Heart left ventricle (tissue), 13 donors: ENCODE data around the gene PARM1.

Experiments
- CTCF ChIP-seq, 12 donors: fragments of 200-600 bp; sonication (generic) in 4 of 12; IDR thresholded peaks; one replicate each; pipeline versions ENCODE4 v1.5.0 to v1.8.0; 2018 to 2022; ENCODE audit warnings: antibody characterized with exemption in 12 of 12, mild to moderate bottlenecking in 5 of 12
- POLR2A ChIP-seq, 2 donors: fragments of 450-650 bp; IDR thresholded peaks; one replicate each; pipeline ENCODE4 v1.6.1; 2017; ENCODE audit warnings: antibody characterized with exemption in 2 of 2, mild to moderate bottlenecking in 2 of 2, moderate library complexity in 2 of 2
- donor health status: ischemic (EF 13 %, LVEDD 7.1; RV severe dilation, severe dysfunction).
- donor health status: DM: no; HTN: yes; CAD: no.
- donor health status: DM: no; HTN: no; CAD: no.
- donor health status: ischemic (EF 25% LVEDD 6.9; RV normal size, moderate dysfunction).
- donor health status: ischemic (EF 25% LVEDD 5.7; RV mildly dilated, moderate dysfunction).
- donor health status: ischemic (EF 35%, LVEDD 5.7; RV mildly dilated, moderate dysfunction).
- donor health status: nonischemic (EF 11% LVEDD 7.7; RV severe dilation, severe dysfunction).
- donor health status: DM: yes; HTN: yes; CAD: no.
- donor health status: PGD.
- donor health status: ischemic (EF 29% LVEDD 5.4; RV normal size, mild dysfunction).
- donor health status: nonischemic (EF 23%, LVEDD 6.1; RV moderate dilation, normal function).

- TF ChIP-seq CTCF (IDR thresholded peaks at IDR 0.05) (no peak), POLR2A (IDR thresholded peaks at IDR 0.05) (no peak)
Measured at GRCh38 chr4:74890341-74890740, 42.6 kb upstream of the PARM1 start.
